HG02678 (cell line): Measurements from ENCODE around the gene CDKL1.
"Not testable (repeated sequence)": the region's sequence is repeated elsewhere in the genome, so short reads cannot be mapped to it uniquely, and the experiment has no call there.

Experiments used
- ATAC-seq: cut with Tn5 transposase; IDR thresholded peaks from one replicate; pipeline ENCODE4 v1.9.1; 2021; ENCODE audit warnings: mild to moderate bottlenecking, moderate library complexity; ENCODE audit not compliant: unreplicated experiment

CDKL1 gene

DNA sequence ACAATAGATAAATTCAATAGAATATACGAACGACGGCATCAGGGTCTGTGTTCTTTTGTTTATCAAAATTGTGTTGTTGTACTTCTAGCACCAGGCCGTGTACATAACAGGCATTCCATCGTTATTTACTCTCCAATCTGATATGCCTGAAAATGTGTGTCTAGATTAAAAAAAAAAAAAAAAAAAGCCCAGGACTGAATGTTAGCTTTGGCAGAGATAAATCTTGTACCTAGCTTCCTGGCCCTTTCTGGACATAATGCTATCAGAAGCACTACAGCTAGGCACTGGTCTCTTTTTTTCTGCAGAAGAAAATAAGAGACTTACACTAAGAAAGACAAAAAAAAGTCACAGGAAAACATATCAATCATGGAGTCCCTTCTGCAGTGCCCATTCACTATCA, 37.0 kb downstream of the CDKL1 start:
- no peak for ATAC-seq

DNA sequence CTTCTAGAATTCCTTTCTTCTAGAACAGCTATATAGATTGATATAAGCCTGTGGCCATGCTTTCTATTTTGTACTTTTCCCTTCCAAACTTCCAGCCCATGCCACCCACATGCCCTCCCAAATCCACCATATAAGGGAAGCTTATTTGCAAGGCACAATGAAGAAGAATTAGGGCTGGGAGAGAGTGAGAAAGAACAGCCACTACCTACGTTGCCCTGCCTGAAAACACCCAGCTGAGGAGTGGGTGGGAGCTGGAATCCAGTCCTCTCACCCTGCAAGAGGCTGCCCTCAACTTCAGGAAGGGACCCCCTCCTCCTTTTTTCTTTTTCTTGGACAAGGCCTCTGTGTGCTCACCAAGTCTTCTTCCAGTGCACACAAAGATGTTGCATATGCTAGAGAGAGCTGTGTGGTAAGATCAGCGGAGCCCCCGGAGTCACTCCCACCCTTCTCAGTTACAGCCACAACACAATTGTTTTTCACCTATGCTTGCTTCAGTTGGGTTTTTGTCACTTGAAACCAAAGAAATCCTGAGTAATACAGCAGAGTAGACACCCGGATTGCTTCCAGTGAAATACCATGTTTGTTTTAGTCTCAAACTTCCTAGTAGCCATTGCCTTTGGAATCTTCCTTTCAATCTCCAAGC, 38.8 kb downstream of the CDKL1 start:
- ATAC-seq = no peak

DNA sequence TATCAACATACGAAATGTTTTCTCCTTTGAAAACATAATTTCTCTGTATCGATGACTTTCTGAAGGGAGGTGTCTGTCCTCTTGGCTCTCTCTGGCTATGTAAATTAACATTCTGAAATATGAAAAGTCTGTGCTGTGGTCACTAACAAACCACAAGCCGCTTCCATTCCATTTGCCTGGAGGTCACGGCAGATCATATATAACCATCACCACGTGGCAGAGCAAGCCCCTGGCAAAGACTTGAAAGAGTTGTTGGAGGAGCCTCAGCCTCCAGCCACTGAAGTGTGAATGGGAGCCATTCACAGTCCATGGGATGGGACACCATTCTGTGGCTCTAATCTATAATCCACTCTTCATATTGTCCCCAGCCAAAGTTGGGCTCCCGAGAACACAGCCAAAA, 39.6 kb downstream of the CDKL1 start:
- ATAC-seq = no peak

DNA sequence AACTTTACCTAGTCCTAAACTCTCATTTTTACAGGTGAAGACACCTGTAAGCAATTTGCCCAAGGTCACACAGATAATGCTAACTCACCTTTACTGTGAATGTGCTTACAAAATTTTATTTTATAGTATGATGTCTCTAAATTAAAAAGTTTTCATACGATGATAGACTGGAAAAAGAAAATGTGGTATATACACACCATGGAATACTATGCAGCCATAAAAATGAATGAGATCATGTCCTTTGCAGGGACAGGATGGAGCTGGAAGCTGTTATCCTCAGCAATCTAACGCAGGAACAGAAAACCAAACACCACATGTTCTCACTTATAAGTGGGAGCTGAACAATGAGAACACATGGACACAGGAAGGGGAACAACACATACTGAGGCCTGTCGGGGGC, 40.4 kb downstream of the CDKL1 start:
- not testable (repeated sequence) for ATAC-seq

DNA sequence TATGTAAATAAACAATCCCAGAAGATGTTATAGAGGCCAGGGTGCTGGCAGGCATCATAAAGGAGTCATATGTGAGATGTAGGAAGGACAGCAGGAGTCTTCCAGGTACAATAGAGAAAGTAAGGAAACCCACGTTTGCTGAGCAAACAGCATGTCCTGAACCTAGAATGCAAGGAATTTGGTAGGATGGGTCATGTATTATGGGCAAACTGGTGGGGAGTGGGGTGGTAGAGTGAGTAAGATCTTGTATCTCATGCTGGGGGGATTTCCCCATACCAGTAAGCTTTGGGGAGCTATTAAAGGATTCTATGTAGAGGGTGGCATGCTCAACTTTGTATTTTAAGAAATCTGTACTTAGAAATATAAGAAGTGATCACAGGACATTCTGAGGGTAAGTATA, 41.0 kb downstream of the CDKL1 start:
- no peak for ATAC-seq

DNA sequence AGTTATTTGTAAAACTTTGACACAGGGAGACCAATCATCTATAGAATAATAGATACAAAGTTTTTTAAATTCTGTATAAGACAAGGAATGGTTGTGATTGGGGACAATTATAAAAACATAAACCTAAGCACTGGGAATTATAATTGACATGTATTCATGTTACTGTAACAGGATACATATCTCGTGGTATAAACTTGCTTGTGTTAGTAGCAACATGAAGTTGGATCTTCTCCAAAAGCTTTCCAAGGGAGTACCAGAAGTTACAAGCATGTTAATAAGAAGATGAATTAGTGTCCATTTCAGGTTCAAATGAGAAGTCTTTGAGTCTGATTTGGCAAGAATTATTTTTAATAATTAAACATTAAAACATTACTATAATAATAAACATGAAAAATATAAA, 42.2 kb downstream of the CDKL1 start:
- ATAC-seq = no peak

DNA sequence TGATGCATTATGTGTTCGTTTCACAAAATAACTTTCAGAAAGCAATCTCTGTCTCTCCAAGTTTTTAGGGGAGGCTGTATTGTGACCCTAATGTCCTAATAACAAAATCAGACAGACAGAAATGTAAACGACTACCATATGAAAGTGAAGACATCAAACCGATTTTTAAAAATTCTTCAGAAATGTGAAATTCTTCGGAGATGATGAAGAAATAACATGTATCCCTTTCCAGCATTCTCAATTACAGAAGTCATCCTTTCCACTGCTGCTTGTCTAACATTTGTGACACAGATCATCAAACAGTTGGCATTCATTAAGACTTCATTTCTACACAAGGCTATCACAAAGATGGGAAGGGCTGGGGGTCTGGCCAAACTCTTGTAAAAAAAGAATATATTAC, 43.6 kb downstream of the CDKL1 start:
- ATAC-seq = no peak

DNA sequence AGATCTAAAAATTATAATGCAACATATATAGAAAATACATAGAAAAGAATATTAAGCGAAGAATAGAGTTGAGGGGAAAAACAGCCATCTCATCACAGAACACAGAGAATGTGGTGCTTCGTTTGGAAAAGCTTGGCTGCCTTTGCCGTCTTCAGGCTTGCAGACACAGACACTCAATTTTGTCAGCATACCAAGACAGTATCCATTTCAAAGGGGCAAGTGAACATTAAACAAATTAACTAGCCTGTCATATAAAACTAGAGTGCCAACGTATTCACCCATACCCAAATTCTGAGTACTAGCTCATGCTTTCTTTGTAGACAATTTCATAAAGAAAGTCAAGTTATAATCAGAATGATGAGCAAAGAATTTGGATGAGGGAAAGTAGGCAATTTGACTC, 44.1 kb downstream of the CDKL1 start:
- ATAC-seq = no peak

DNA sequence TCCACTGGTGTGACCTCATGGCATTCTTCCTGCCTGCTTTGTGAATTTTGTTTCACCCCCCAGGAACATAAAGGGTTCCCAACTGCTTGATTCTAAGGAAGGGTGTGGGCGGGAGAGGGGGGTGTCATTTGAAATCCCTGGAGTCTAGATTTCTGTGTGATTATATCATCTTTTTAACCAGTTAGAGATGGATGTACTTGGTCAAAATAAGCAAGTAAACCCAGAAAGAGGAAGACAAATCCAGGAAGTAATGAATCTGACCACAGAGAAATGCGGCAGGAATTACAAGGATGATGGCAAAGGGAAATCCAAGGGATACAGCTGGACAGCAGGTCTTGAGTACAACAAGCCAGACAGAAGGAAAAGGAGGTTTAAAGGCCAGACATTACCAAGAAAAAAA, 45.7 kb downstream of the CDKL1 start:
- no peak for ATAC-seq

DNA sequence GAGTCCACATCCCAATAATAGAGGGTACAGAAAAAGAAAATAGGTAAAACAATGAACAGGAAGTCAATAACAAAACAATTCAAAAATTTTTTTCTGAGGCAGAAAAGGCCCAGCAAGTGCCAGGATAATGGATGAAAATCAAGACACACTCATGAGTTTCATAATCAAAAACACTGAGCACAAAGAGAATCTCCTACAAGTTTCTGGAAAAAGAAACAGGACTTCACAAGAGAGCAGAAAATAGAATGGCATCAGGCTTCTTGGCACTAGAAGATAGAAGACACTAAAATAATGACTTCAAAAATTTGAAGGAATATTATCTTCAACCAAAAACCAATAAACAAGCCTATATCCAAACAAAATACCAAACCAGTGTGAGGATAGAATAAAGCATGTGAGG, 47.7 kb downstream of the CDKL1 start:
- no peak for ATAC-seq

DNA sequence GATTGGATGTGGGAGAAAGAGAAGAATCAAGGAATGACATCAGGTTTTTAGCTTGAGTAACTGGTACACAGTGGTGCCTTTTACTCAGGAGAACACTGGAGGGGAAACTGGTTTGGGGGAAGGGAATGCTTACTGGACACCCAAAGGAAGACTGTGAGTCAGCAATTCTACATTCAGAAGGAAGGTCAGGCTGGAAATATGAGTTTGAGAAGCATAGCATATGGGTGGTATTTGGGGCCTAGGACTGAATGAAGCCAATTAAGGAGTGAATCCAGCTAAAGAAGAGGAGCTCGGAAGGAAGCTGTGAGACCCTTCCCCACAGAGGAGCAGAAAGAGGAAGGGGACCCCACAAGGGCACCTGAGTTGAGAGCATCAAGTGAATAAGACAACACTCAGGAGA, 49.2 kb downstream of the CDKL1 start:
- ATAC-seq = no peak

DNA sequence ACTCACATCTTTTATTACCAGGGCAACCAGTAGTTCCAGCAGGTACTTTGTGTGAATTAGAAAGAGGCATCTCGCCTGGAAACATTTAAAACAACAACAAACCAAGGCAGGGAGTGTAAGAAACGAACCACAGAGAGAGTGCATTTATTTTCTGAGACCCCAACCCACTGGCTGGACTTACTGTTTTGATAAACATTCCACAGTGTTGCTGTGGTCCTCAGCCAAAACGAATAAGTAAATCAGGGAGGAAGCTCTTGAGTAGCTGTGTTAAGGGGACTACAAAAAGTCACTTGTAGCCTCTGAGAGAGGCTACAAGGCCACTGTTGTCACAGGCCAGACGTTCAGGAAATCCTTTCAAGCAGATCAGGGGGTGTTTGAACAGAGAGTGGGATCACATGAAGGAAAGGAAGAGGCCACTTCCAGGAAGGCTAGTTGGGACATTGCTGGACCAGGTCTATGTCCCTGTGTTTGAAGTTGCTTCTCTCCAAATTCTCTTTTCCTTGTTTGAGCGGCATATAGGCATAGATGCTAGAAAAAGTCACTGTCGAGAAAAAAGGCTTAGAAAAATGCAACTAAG, 50.7 kb downstream of the CDKL1 start:
- ATAC-seq = no peak

DNA sequence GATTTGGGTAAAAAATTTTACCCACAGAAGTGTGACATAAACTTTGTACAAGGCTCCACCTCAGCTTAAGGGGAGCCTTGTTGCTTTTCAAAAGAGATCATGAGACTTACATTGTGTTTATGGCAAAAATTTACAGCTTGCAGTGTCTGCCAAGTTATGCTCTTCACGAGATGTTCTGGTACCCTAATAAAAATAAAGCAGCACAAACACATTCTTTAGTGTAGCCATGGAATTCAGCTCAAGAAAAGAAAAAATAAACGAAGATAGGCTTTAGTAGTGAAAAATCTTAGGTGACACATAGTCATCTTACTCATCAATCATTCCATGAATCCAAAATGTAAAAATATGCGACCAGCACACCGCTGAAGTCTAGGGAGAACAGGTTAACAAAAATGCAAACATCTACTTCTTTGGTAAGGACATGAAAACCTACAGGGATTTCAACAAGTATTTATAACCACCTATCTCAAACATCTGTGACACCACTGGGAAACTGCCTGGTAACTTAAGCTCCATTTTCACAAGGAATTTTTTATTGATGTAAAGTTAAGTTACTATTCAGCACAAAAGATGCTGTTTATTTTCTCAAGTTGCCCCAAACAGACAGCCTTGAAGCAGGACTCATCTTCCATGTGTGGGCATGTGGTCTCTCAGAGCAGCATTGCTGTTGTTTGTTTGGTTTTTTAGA, 51.7 kb downstream of the CDKL1 start:
- no peak for ATAC-seq

DNA sequence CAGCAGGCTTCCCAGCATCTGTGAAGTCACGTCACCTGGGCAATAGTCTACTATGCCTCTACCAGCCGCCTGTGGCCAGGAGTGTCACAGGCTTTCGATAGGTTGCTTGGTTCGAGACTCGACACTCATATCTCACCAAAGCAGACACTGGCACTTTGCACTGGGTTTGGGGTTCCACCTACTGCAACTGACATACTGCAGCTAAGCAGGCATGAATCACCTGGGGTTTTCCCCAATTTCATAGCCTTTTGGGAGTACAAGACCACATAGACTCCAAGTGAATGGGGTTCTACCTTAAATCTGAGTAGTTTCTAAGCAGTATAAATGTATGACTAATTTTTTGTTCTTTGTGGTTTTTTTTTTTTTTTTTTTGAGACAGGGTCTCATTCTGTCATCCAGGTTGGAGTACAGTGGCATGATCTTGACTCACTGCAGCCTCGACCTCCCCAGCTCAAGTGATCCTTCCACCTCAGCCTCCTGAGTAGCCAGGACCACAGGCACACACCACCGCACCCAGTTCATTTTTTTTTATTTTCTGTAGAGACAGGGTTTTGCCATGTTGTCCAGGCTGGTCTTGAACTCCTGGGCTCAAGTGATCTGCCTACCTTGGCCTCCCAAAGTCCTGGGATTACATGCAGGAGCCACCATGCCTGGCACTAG, 52.4 kb downstream of the CDKL1 start:
- ATAC-seq = peak; percentile 78

DNA sequence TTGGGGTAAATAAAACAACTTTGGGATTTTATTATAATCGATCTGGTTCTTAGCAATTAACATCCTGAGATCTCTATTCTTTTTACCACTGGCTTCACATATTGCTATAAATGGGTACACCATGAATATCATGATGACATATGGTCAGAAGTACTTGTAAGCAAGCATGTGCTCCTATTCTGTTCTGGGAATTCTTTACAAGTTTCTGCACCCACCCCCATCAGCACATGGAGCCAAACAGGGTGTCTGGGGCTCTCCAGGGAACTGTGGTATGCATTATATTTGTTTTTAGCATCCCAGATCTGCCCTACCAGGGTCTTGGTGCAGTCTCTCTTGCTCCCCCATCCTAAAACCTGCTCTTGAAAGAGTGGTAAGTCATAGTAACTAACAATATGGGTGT, 53.2 kb downstream of the CDKL1 start:
- no peak for ATAC-seq

DNA sequence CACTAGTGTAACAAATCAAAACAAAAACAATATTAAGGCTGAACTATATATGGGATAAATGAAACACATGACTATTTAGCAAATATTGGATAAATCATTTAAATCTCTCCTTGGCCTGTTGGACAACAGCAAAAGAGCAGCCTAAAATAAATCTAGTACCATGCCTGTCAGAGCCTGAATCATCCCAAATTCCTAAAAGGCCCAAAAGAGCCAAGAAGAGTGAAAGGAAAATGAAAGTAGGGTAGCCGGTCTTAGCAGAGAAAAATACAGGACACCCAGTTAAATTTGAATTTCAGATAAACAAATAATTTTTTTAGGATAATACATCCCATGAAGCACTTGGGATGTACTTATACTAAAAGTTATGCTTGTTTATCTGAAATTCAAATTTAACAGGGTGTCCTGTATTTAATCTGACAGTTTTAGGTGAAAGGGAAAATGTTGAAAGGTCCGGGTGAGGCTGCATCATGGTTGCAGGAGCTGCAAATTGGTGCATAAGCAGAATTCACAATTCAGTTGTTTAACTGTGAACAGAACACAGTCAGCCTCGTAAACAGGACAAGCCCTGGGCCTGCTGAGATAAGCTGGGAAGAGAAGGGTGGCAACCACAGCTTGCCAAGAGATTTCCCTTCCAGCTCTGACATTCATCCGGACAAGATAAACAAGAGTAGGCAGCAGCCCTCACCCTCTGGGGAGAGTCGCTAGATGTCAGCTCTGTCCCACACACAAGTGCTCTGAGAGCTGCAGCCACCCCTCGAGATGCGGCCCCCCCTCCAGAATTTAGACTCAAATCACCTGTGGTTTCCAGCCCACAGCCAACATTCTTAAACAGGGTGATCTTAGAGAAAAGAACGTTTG, 54.2 kb downstream of the CDKL1 start:
- no peak for ATAC-seq

DNA sequence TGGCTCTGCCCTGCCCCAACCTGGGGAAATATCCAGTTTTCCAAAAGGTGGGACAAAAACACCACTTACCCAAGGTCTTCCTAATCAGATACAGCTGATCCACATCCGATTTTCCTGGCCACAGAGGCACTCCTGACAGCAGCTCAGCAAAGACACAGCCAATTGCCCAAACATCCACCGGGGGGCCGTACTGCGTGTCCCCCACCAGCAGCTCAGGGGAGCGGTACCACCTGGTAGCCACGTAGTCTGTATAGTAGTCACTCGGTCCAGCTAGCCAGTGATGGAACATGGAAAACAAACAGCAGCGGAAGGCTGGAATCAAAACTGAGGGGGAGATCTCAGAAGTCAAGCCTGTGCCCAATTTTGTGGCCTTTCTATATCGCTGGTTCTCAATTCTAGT, 55.7 kb downstream of the CDKL1 start:
- ATAC-seq = no peak

DNA sequence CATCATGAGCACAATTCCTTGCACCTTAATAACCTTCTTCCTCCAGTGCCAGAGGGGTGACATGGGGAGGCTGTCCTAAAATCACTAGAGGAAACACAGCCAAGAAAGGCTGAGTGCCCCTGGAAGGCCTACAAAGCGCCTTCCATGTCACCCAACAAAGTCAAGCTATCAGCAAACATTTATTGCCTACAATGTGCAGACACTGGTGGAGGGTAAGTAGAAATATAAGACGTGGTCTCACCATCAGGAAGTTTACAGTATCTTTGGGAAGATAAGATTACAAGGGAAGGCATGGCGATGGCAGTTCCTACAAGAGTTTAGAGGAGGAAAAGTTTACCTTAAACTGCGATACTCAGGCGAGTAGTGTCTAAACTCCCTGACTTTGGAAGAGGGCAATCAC, 56.6 kb downstream of the CDKL1 start:
- ATAC-seq = no peak

DNA sequence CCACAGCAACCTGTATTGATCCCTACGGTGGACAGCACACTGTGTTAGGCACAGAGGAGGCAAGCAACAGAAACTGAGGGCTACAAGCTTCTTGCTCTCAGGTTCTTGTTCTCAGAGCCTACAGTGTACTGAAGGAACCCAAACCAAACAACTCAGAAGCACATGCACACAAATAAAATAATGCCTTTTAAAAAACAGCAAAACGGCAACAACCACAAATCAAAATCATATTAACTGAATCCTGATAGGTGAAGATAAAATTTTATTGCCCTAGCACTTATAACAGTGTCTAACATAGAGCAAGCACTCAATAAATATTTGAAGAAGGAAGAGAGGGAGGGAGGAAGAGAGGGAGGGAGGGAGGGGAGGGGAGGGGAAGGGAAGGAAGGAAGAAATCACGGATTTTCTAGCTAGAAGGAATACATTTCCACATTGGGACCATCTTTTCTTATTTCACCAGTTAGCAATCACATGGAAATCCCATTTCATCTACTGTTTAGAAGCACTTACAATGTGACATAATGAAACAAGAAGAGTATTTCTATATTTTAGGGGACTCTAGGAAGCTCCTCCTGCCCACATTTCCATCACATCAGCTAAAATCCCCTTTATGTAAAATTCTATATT, 57.4 kb downstream of the CDKL1 start:
- ATAC-seq = no peak

DNA sequence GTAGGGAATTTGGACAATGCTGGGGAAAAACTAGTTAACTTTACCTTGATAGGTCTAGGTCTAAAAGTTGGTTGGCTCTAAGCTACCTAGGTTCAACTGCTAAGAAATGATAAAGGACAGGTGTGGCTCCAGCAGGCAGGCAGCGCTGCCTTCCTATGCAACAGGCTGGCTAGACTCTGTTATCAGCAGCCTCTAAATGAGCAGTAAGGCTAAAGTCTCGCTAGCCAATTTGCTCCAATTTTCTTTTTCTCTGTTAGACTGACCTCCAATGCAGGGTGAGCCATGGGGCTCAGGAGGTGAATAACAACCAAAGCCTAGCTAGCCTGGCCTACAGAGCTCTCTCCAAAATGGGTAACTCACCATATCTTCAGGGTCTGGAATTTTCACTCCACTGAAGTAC, 58.1 kb downstream of the CDKL1 start:
- ATAC-seq = no peak
